Measurements from ENCODE around the gene DPYSL4. TPM values are rescaled to one million over a fixed set of nuclear protein-coding genes. Genes with fewer than 3 reads are reported as not detected.

Gene DPYSL4
- total and polyA plus RNA-seq, 2 of the 4 experiments (the other 2 are of a cell fraction), result 8.1 to 30.5 TPM

DNA sequence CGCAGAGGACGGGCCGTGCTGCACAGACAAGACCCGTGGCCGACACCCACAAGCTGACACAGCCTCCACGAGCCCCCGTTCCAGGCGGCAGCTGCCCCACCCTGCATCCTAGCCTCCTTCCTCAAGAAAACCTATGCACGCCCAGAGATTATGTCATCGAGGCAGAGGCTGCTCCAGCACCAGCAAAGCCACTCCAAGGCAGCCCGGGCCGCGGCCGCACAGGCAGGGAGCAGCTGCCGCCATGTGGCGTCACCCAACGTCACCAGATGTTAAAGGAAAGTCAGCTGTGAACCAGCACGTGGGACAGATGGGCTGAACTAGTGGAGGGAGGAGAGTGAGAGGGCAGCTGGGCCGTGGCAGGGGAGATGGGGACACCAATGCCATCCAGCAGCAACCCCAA lies 61.2 kb downstream of the DPYSL4 start:
- H3K27me3 ChIP-seq (ENCODE audit: control insufficient read depth, insufficient read depth, low read length), result no peaks in the 10 kb centered on the region; the same call in 1 of the 2 replicates
- H3K9me3 ChIP-seq (ENCODE audit: control insufficient read depth, insufficient read depth, low read length), result no peaks in the 10 kb centered on the region
- H3K14ac ChIP-seq (replicated peaks; ENCODE audit: low read depth, low read length), result no peak overlapping the region
- no peak overlapping the region for H2BK20ac ChIP-seq (ENCODE audit: low read depth, low read length)
- H3K4me1 ChIP-seq (ENCODE audit: control insufficient read depth, insufficient read depth, low read length), result no peaks in the 10 kb centered on the region
- no peak overlapping the region for H2AFZ ChIP-seq (replicated peaks; ENCODE audit: low read length, poor library complexity)
- no peak overlapping the region for H3K9ac ChIP-seq (ENCODE audit: low read depth, low read length)
- no peak overlapping the region for H3K56ac ChIP-seq (ENCODE audit: extremely low read depth, insufficient read depth, low read length)
- no peak overlapping the region for H2BK120ac ChIP-seq (ENCODE audit: low read depth, low read length)
- TF ChIP-seq, protein P1, sequence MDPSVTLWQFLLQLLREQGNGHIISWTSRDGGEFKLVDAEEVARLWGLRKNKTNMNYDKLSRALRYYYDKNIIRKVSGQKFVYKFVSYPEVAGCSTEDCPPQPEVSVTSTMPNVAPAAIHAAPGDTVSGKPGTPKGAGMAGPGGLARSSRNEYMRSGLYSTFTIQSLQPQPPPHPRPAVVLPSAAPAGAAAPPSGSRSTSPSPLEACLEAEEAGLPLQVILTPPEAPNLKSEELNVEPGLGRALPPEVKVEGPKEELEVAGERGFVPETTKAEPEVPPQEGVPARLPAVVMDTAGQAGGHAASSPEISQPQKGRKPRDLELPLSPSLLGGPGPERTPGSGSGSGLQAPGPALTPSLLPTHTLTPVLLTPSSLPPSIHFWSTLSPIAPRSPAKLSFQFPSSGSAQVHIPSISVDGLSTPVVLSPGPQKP (IDR thresholded peaks at IDR 0.05; ENCODE audit: borderline replicate concordance, low read depth, low read length), result no peak
- TF ChIP-seq MAFK (IDR thresholded peaks at IDR 0.05; ENCODE audit: low read depth, low read length) (no peak), MAZ (IDR thresholded peaks at IDR 0.05; ENCODE audit: borderline replicate concordance, low read depth, low read length) (no peak), RFX5 (IDR thresholded peaks at IDR 0.05; ENCODE audit: low read depth, low read length) (no peak), CEBPB (IDR thresholded peaks at IDR 0.05; ENCODE audit: low read depth, low read length) (no peak), CHD1 (IDR thresholded peaks at IDR 0.05; ENCODE audit: low read depth, low read length) (no peak), SMC3 (IDR thresholded peaks at IDR 0.05; ENCODE audit: low read depth, low read length) (no peak)
- TF ChIP-seq, protein P2, sequence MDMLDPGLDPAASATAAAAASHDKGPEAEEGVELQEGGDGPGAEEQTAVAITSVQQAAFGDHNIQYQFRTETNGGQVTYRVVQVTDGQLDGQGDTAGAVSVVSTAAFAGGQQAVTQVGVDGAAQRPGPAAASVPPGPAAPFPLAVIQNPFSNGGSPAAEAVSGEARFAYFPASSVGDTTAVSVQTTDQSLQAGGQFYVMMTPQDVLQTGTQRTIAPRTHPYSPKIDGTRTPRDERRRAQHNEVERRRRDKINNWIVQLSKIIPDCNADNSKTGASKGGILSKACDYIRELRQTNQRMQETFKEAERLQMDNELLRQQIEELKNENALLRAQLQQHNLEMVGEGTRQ (IDR thresholded peaks at IDR 0.05; ENCODE audit: low read depth, low read length), result no peak
- TF ChIP-seq, protein P3, sequence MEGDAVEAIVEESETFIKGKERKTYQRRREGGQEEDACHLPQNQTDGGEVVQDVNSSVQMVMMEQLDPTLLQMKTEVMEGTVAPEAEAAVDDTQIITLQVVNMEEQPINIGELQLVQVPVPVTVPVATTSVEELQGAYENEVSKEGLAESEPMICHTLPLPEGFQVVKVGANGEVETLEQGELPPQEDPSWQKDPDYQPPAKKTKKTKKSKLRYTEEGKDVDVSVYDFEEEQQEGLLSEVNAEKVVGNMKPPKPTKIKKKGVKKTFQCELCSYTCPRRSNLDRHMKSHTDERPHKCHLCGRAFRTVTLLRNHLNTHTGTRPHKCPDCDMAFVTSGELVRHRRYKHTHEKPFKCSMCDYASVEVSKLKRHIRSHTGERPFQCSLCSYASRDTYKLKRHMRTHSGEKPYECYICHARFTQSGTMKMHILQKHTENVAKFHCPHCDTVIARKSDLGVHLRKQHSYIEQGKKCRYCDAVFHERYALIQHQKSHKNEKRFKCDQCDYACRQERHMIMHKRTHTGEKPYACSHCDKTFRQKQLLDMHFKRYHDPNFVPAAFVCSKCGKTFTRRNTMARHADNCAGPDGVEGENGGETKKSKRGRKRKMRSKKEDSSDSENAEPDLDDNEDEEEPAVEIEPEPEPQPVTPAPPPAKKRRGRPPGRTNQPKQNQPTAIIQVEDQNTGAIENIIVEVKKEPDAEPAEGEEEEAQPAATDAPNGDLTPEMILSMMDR (conservative IDR thresholded peaks at IDR 0.05; ENCODE audit: low read depth, low read length), result no peak
- no peak overlapping the region for H2BK5ac ChIP-seq (ENCODE audit: low read depth, low read length, poor library complexity, severe bottlenecking)
- no peak for DNase-seq
- no peak overlapping the region for H4K8ac ChIP-seq (ENCODE audit: low read depth in 2 of 2, low read length in 2 of 2)
- H3K79me1 ChIP-seq (ENCODE audit: low read depth in 1 of 2, low read length in 2 of 2), result no peaks in the 10 kb centered on the region
- in situ Hi-C loops (cut with MboI; ENCODE audit: low sequenced_read_pairs), result no loop called here
- CTCF ChIA-PET, result no interaction called here
- H3K23ac ChIP-seq (ENCODE audit: low read depth, low read length), result no peak overlapping the region
- H4K5ac ChIP-seq (ENCODE audit: low read depth, low read length), result no peak overlapping the region
- no peak overlapping the region for H3K4me3 ChIP-seq (ENCODE audit: insufficient read depth, low read depth, low read length)
- no peak overlapping the region for H2BK15ac ChIP-seq (ENCODE audit: low read depth, low read length)
- intact Hi-C loops (cut with micrococcal nuclease), result no loop called here
- H3K4me2 ChIP-seq (ENCODE audit: low read depth, low read length), result no peak overlapping the region
- no peak overlapping the region for H3K4ac ChIP-seq (ENCODE audit: low read depth, low read length)
- no peaks in the 10 kb centered on the region for H3K36me3 ChIP-seq (ENCODE audit: control insufficient read depth, insufficient read depth, low read length)
- WGBS, 2 experiments (ENCODE audit: extremely low coverage in 2 of 2, insufficient read length in 1 of 2), result 69% methylated on average over 11 of the region's 19 CpGs; no CpG with 5 or more reads in 1 of the 2 experiments
- no peak overlapping the region for H3K27ac ChIP-seq (ENCODE audit: insufficient read depth, low read length)
- no peaks in the 10 kb centered on the region for H3K9me1 ChIP-seq (ENCODE audit: insufficient read depth, low read length)
- dilution Hi-C loops (cut with HindIII; ENCODE audit: low sequenced_read_pairs, unreplicated experiment), result loop anchor here (25.0 kb wide), 1 partner anchor 89 kb away; the partner anchor contains the start of gene LRRC27
- no peak overlapping the region for H3K18ac ChIP-seq (ENCODE audit: low read depth, low read length)
- H4K20me1 ChIP-seq (ENCODE audit: insufficient read depth, low read length), result no peaks in the 10 kb centered on the region
- H2AK9ac ChIP-seq (replicated peaks; ENCODE audit: low read depth, low read length, poor library complexity), result no peak overlapping the region
- POLR2A ChIA-PET (ENCODE audit: unreplicated experiment), result no interaction called here
- ATAC-seq (ENCODE audit: low read depth), result no peak
- BruUV-seq (replicated peaks), result no TSS peak
- no peak overlapping the region for H2AK5ac ChIP-seq (ENCODE audit: low read depth, low read length)
- no peak overlapping the region for H4K91ac ChIP-seq (ENCODE audit: insufficient read depth, low read depth, low read length)

Data from IMR-90 (cell line).